Neuronal stem cell (in vitro differentiated cells): ENCODE data around the gene SPATS2.

Experiments used
- DNase-seq: peaks from one replicate; pipeline ENCODE4 v3.0.0-alpha.2; 2013; ENCODE audit warnings: low spot score
- H2AFZ ChIP-seq: one replicate; pipeline ENCODE4 v1.6.1; 2013; ENCODE audit warnings: mild to moderate bottlenecking, low read length, inconsistent platforms
- H2AK5ac ChIP-seq: 2 replicates; pipeline ENCODE4 v1.6.1; 2013; ENCODE audit warnings: low read depth, mild to moderate bottlenecking, inconsistent platforms, low read length, moderate library complexity, mixed read lengths
- H2BK120ac ChIP-seq: 2 replicates; pipeline ENCODE4 v1.6.1; 2013; ENCODE audit warnings: low read depth, mild to moderate bottlenecking, inconsistent platforms, low read length, moderate library complexity, mixed read lengths
- H2BK12ac ChIP-seq: one replicate; pipeline ENCODE4 v1.6.1; 2013; ENCODE audit warnings: low read length, inconsistent platforms
- H2BK15ac ChIP-seq: 2 replicates; pipeline ENCODE4 v1.6.1; 2013; ENCODE audit warnings: mild to moderate bottlenecking, low read length, inconsistent platforms, mixed read lengths
- H2BK5ac ChIP-seq: one replicate; pipeline ENCODE4 v1.6.1; 2013; ENCODE audit warnings: inconsistent platforms, mild to moderate bottlenecking, low read length, moderate library complexity
- H3K14ac ChIP-seq: one replicate; pipeline ENCODE4 v1.6.1; 2013; ENCODE audit warnings: low read length, inconsistent platforms
- H3K18ac ChIP-seq: 2 replicates; pipeline ENCODE4 v1.6.1; 2013; ENCODE audit warnings: low read length, inconsistent platforms
- H3K23ac ChIP-seq: 2 replicates; pipeline ENCODE4 v1.6.1; 2013; ENCODE audit warnings: low read depth, mild to moderate bottlenecking, mixed read lengths, low read length, inconsistent platforms; ENCODE audit not compliant: poor library complexity
- H3K27ac ChIP-seq: replicated peaks from 3 replicates; pipeline ENCODE4 v1.5.1; 2013; ENCODE audit warnings: low read length, inconsistent platforms
- H3K27me3 ChIP-seq, 3 experiments: 2 replicates each; pipeline ENCODE4 v1.6.1; 2013; ENCODE audit warnings: low read length in 3 of 3, mild to moderate bottlenecking in 2 of 3, inconsistent platforms in 1 of 3, low read depth in 1 of 3, mixed read lengths in 1 of 3, moderate library complexity in 1 of 3; ENCODE audit not compliant: control insufficient read depth in 3 of 3, insufficient read depth in 3 of 3
- H3K36me3 ChIP-seq, 2 donors: replicated peaks in 1 of 2; 2 replicates each; pipeline ENCODE4 v1.6.1; 2013; ENCODE audit warnings: low read length in 2 of 2; ENCODE audit not compliant: control insufficient read depth in 2 of 2, insufficient read depth in 2 of 2
- H3K4ac ChIP-seq: 2 replicates; pipeline ENCODE4 v1.6.1; 2013; ENCODE audit warnings: inconsistent platforms, mild to moderate bottlenecking, low read length, moderate library complexity
- H3K4me1 ChIP-seq, 2 donors: 1 replicate in 1 of 2; 2 replicates in 1 of 2; pipeline ENCODE4 v1.6.1; 2013; ENCODE audit warnings: low read length in 2 of 2, low read depth in 1 of 2; ENCODE audit not compliant: control insufficient read depth in 2 of 2, insufficient read depth in 1 of 2
- H3K4me2 ChIP-seq: one replicate; pipeline ENCODE4 v1.6.1; 2013; ENCODE audit warnings: mild to moderate bottlenecking, low read length, inconsistent platforms; ENCODE audit not compliant: insufficient read depth, poor library complexity, severe bottlenecking
- H3K4me3 ChIP-seq, 2 donors: 2 replicates each; pipeline ENCODE4 v1.5.1; 2013; ENCODE audit warnings: low read length in 2 of 2, mild to moderate bottlenecking in 2 of 2, inconsistent platforms in 1 of 2, moderate library complexity in 1 of 2
- H3K79me1 ChIP-seq: one replicate; pipeline ENCODE4 v1.6.1; 2013; ENCODE audit warnings: low read depth, mild to moderate bottlenecking, inconsistent platforms, low read length, moderate library complexity
- H3K9ac ChIP-seq: one replicate; pipeline ENCODE4 v1.6.1; 2013; ENCODE audit warnings: mild to moderate bottlenecking, low read depth, low read length, inconsistent platforms; ENCODE audit not compliant: poor library complexity
- H3K9me3 ChIP-seq, 2 donors: replicated peaks in 1 of 2; 2 replicates each; pipeline versions ENCODE3 to v1.6.1; 2013; ENCODE audit warnings: low read length in 2 of 2, mild to moderate bottlenecking in 2 of 2, inconsistent platforms in 1 of 2, low read depth in 1 of 2, mixed read lengths in 1 of 2, moderate library complexity in 1 of 2; ENCODE audit not compliant: control insufficient read depth in 2 of 2, insufficient read depth in 1 of 2
- H4K8ac ChIP-seq: one replicate; pipeline ENCODE4 v1.6.1; 2013; ENCODE audit warnings: low read depth, mild to moderate bottlenecking, inconsistent platforms, low read length, moderate library complexity
- H4K91ac ChIP-seq: one replicate; pipeline ENCODE4 v1.6.1; 2013; ENCODE audit warnings: low read length, low read depth, mild to moderate bottlenecking, inconsistent platforms; ENCODE audit not compliant: poor library complexity
- WGBS, 2 donors: extraction: QIAGEN DNeasy Blood & Tissue Kit; methylation state at CpG; one replicate each; pipeline ENCODE4 v1.1.7; 2013; ENCODE audit warnings: missing lambda C conversion rate in 2 of 2, mixed read lengths in 1 of 2; ENCODE audit not compliant: insufficient read length in 2 of 2, insufficient replicate concordance in 1 of 2; ENCODE audit errors: extremely low coverage in 2 of 2; 5-methylcytosine and 5-hydroxymethylcytosine counted together

The SPATS2 gene

GRCh38 chr12:49552014-49552413 lies 184.8 kb downstream of the SPATS2 start:
- Histone ChIP-seq H3K4me2 (no peak overlapping the region), H3K79me1 (peaks cover 4% of the 10 kb centered on the region), H2BK5ac (no peak overlapping the region), H3K23ac (no peak overlapping the region), H2BK12ac (no peak overlapping the region), H2BK120ac (no peak overlapping the region), H2AK5ac (no peak overlapping the region), H3K18ac (no peak overlapping the region), H3K36me3 (peaks cover 12 to 13% of the 10 kb centered on the region in 2 donors), H4K91ac (no peak overlapping the region), H3K9ac (no peak overlapping the region), H2AFZ (no peak overlapping the region), H3K27me3 (peaks cover 0 to 56% (median 26%) of the 10 kb centered on the region in 3 experiments), H2BK15ac (no peak overlapping the region), H4K8ac (no peak overlapping the region), H3K4me1 (peaks cover 4 to 15% of the 10 kb centered on the region in 2 donors), H3K9me3 (no peaks in the 10 kb centered on the region), H3K27ac (no peak overlapping the region), H3K4me3 (no peak overlapping the region), H3K14ac (no peak overlapping the region), H3K4ac (no peak overlapping the region)
- no CpG with 5 or more reads among the region's 7 CpGs for WGBS, 2 donors
- no peak for DNase-seq

DNA sequence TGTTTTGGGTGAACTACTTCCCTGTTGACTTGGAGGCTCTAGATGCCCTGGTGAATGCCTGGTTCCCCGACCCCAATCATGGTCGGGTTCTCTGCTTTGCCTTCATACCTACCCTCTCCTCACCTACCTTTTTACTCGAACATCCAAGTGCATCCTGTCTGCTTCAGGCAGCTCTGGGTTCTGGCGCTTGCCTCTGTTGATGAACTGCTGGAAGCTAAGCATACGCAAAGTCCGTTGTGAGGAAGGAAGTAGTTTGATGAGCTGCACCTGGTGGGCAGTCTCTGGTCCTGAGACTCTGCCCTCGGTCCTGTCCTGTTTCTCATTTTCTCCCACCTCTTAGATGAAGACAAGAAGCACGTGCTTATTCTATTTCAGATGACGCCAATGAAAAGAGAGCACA lies 185.2 kb downstream of the SPATS2 start:
- H3K27ac ChIP-seq, result no peak overlapping the region
- no peak overlapping the region for H3K23ac ChIP-seq
- H2AFZ ChIP-seq, result no peak overlapping the region
- H3K4me1 ChIP-seq, result peaks cover 4 to 15% of the 10 kb centered on the region in 2 donors
- H3K36me3 ChIP-seq, result peaks cover 14 to 16% of the 10 kb centered on the region in 2 donors
- H3K4me2 ChIP-seq, result no peak overlapping the region
- H4K8ac ChIP-seq, result no peak overlapping the region
- H3K14ac ChIP-seq, result no peak overlapping the region
- no peak overlapping the region for H2BK15ac ChIP-seq
- no peak overlapping the region for H2AK5ac ChIP-seq
- H2BK120ac ChIP-seq, result no peak overlapping the region
- peak overlapping the region; percentile 9 for H3K9ac ChIP-seq
- H3K27me3 ChIP-seq, result peaks cover 0 to 52% (median 21%) of the 10 kb centered on the region in 3 experiments
- H3K4ac ChIP-seq, result no peak overlapping the region
- WGBS, 2 donors, result no CpG with 5 or more reads among the region's 9 CpGs
- no peak overlapping the region for H4K91ac ChIP-seq
- no peak for DNase-seq
- H3K9me3 ChIP-seq, result no peaks in the 10 kb centered on the region
- no peak overlapping the region for H2BK5ac ChIP-seq
- no peak overlapping the region for H2BK12ac ChIP-seq
- no peak overlapping the region for H3K18ac ChIP-seq
- H3K79me1 ChIP-seq, result peaks cover 4% of the 10 kb centered on the region
- H3K4me3 ChIP-seq, result no peak overlapping the region

DNA sequence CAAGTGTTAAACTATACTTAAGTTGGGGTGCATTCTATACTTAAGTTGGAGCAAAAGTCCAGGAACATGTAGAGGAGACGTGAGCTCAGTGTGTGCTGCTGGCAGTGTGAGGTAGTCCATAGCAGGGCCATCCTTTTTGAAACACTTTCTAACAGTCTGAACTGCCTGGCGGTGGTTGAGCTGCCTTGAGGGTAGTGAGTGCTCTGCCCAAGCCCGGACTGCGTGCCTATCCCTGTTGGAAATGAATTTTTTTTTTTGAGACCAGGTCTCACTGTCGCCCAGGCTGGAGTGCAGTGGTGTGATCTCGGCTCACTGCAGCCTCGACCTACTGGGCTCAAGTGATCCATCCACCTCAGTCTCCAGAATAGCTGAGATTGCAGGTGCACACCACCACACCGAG lies 185.6 kb downstream of the SPATS2 start:
- H2BK12ac ChIP-seq, result peak overlapping the region; percentile 60
- no peak overlapping the region for H3K4ac ChIP-seq
- WGBS, 2 donors, result no CpG with 5 or more reads among the region's 8 CpGs
- H4K91ac ChIP-seq, result no peak overlapping the region
- no peak overlapping the region for H3K4me2 ChIP-seq
- no peak overlapping the region for H2AK5ac ChIP-seq
- DNase-seq, result no peak
- H3K14ac ChIP-seq, result no peak overlapping the region
- no peak overlapping the region for H3K27ac ChIP-seq
- no peak overlapping the region for H2BK15ac ChIP-seq
- H3K36me3 ChIP-seq, result peaks cover 19% of the 10 kb centered on the region in 2 donors
- H4K8ac ChIP-seq, result no peak overlapping the region
- no peak overlapping the region for H2BK5ac ChIP-seq
- peaks cover 0 to 47% (median 18%) of the 10 kb centered on the region in 3 experiments for H3K27me3 ChIP-seq
- no peak overlapping the region for H2AFZ ChIP-seq
- H2BK120ac ChIP-seq, result no peak overlapping the region
- no peak overlapping the region for H3K4me3 ChIP-seq
- peaks cover 4 to 15% of the 10 kb centered on the region in 2 donors for H3K4me1 ChIP-seq
- no peak overlapping the region for H3K23ac ChIP-seq
- H3K9ac ChIP-seq, result no peak overlapping the region
- H3K79me1 ChIP-seq, result peaks cover 4% of the 10 kb centered on the region
- H3K18ac ChIP-seq, result no peak overlapping the region
- no peaks in the 10 kb centered on the region for H3K9me3 ChIP-seq

DNA sequence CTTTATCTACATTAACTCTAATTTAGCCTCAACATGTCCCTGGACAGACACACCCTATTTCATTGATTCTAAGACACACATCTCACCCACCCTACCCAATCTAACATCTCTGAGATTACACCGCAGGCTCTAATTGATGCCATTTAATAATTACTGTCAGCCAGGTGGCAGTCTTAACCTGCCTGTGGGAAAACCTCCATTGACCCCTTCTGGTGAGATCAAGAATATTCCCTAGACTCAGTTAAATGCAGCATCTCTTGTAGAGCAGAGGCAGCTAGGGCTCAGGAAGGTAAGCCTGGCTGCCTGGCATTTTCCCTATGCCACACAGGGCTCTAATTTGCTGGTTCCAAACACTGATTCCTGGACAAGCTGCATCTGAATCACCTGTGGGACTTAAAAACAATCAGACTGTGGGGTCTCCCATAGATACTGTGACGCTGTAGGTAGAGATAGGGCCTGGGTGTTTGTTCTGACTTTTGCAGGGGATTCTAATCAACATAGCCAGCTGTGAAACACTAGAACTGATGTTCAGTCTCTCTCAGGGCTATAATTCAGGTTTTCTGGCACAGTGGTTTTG lies 186.3 kb downstream of the SPATS2 start:
- Histone ChIP-seq H3K23ac (peak overlapping the region; percentile 92), H3K27me3 (peaks cover 0 to 40% (median 12%) of the 10 kb centered on the region in 3 experiments), H3K4me2 (no peak overlapping the region), H4K91ac (no peak overlapping the region), H3K18ac (no peak overlapping the region), H3K36me3 (peaks cover 25 to 26% of the 10 kb centered on the region in 2 donors), H3K9ac (no peak overlapping the region), H2AFZ (peak overlapping the region; percentile 72), H2AK5ac (no peak overlapping the region), H4K8ac (no peak overlapping the region), H3K27ac (no peak overlapping the region), H3K14ac (no peak overlapping the region), H2BK5ac (peak overlapping the region; percentile 35), H2BK120ac (no peak overlapping the region), H3K9me3 (no peaks in the 10 kb centered on the region), H2BK15ac (no peak overlapping the region), H3K4ac (no peak overlapping the region), H3K4me1 (peaks cover 4 to 15% of the 10 kb centered on the region in 2 donors), H3K4me3 (no peak overlapping the region), H3K79me1 (peaks cover 3% of the 10 kb centered on the region), H2BK12ac (no peak overlapping the region)
- no CpG with 5 or more reads among the region's 2 CpGs for WGBS, 2 donors
- no peak for DNase-seq
